ENCODE measurements around the gene TMTC1. TPM values are rescaled to one million over a fixed set of nuclear protein-coding genes. Genes with fewer than 3 reads are reported as not detected.

Gene TMTC1
- total and polyA plus RNA-seq, 2 donors (not counting 1 experiment from before 2014, with no cell fraction given), result 62.2 to 222 TPM

DNA sequence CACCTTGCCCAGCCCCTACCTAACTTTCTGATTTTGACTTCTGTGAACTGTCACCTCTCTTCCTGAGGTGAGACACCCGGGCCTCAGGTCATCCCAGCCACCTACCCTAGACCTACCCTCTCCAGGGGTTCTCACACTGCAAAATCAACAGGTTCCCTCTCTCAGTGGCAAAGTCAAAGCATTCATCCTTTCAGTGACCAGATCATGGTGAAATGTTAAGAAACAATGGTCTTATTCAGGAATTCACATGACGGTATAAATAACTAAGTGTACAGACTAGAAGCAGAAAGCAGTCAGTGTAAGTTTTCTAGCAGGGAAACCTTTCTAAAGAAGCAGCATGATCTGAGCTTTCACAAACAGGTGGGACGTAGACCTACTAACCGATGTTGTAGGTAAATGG, 133.4 kb downstream of the TMTC1 start:
- H3K4me3 ChIP-seq (replicated peaks in 1 of 4; ENCODE audit: control extremely low read depth in 1 of 4, insufficient read depth in 1 of 4, low read depth in 3 of 4, low read length in 4 of 4), result no peak overlapping the region
- no peaks in the 10 kb centered on the region for H4K20me1 ChIP-seq (ENCODE audit: control insufficient read depth, extremely low read depth, insufficient read depth, low read length)
- H3K36me3 ChIP-seq (ENCODE audit: control insufficient read depth, insufficient read depth, low read length), result no peaks in the 10 kb centered on the region
- H3K79me2 ChIP-seq (ENCODE audit: control insufficient read depth, insufficient read depth, low read length), result no peaks in the 10 kb centered on the region
- no peak overlapping the region for H3K9ac ChIP-seq (ENCODE audit: insufficient read depth, low read length)
- H3K4me2 ChIP-seq (ENCODE audit: extremely low read depth, insufficient read depth, low read length), result no peak overlapping the region
- no peak for DNase-seq (ENCODE audit: low read depth in 2 of 2)
- no peak for TF ChIP-seq EZH2 (IDR thresholded peaks at IDR 0.05; ENCODE audit: low read length, missing control alignments)
- TF ChIP-seq, protein P1, sequence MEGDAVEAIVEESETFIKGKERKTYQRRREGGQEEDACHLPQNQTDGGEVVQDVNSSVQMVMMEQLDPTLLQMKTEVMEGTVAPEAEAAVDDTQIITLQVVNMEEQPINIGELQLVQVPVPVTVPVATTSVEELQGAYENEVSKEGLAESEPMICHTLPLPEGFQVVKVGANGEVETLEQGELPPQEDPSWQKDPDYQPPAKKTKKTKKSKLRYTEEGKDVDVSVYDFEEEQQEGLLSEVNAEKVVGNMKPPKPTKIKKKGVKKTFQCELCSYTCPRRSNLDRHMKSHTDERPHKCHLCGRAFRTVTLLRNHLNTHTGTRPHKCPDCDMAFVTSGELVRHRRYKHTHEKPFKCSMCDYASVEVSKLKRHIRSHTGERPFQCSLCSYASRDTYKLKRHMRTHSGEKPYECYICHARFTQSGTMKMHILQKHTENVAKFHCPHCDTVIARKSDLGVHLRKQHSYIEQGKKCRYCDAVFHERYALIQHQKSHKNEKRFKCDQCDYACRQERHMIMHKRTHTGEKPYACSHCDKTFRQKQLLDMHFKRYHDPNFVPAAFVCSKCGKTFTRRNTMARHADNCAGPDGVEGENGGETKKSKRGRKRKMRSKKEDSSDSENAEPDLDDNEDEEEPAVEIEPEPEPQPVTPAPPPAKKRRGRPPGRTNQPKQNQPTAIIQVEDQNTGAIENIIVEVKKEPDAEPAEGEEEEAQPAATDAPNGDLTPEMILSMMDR (conservative IDR thresholded peaks at IDR 0.05 in 1 of 2, IDR thresholded peaks at IDR 0.05 in 1 of 2; ENCODE audit: low read depth in 1 of 2, low read length in 2 of 2), result no peak
- H3K9me3 ChIP-seq (ENCODE audit: control insufficient read depth, insufficient read depth, low read depth, low read length), result no peaks in the 10 kb centered on the region
- no peaks in the 10 kb centered on the region for H3K27me3 ChIP-seq (ENCODE audit: control insufficient read depth, insufficient read depth, low read length)
- no peaks in the 10 kb centered on the region for H3K4me1 ChIP-seq (ENCODE audit: control insufficient read depth, extremely low read depth, insufficient read depth, low read length)
- no peak overlapping the region for H2AFZ ChIP-seq (ENCODE audit: low read length)
- H3K27ac ChIP-seq (ENCODE audit: insufficient read depth, low read length), result no peak overlapping the region

DNA sequence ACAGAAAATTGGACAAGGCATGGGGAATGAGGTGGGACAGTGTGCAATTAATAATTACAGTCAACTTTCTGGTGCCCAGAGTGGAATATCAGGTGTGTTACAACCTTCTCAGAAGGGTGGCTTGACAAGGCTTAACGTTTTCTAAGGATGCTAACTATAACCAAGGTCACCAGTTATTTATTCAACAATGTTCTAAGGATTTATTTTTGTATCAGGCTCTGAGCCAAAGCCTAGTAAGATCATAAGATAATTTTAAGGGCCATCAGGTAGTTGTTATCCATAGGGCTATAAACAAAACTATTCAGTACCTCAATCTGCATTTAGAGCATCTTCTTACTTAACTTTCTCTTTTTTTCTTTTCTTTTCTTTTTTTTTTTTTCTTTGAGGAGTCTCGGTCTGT, 134.0 kb downstream of the TMTC1 start:
- H3K4me1 ChIP-seq (ENCODE audit: control insufficient read depth, extremely low read depth, insufficient read depth, low read length), result no peaks in the 10 kb centered on the region
- H3K4me2 ChIP-seq (ENCODE audit: extremely low read depth, insufficient read depth, low read length), result no peak overlapping the region
- no peaks in the 10 kb centered on the region for H3K36me3 ChIP-seq (ENCODE audit: control insufficient read depth, insufficient read depth, low read length)
- no peak overlapping the region for H3K4me3 ChIP-seq (replicated peaks in 1 of 4; ENCODE audit: control extremely low read depth in 1 of 4, insufficient read depth in 1 of 4, low read depth in 3 of 4, low read length in 4 of 4)
- no peaks in the 10 kb centered on the region for H4K20me1 ChIP-seq (ENCODE audit: control insufficient read depth, extremely low read depth, insufficient read depth, low read length)
- no peaks in the 10 kb centered on the region for H3K9me3 ChIP-seq (ENCODE audit: control insufficient read depth, insufficient read depth, low read depth, low read length)
- no peaks in the 10 kb centered on the region for H3K79me2 ChIP-seq (ENCODE audit: control insufficient read depth, insufficient read depth, low read length)
- no peak overlapping the region for H2AFZ ChIP-seq (ENCODE audit: low read length)
- TF ChIP-seq, protein P1 (conservative IDR thresholded peaks at IDR 0.05 in 1 of 2, IDR thresholded peaks at IDR 0.05 in 1 of 2; ENCODE audit: low read depth in 1 of 2, low read length in 2 of 2), result no peak
- TF ChIP-seq EZH2 (IDR thresholded peaks at IDR 0.05; ENCODE audit: low read length, missing control alignments), result no peak
- DNase-seq (ENCODE audit: low read depth in 2 of 2), result no peak
- H3K27ac ChIP-seq (ENCODE audit: insufficient read depth, low read length), result no peak overlapping the region
- H3K27me3 ChIP-seq (ENCODE audit: control insufficient read depth, insufficient read depth, low read length), result no peaks in the 10 kb centered on the region
- H3K9ac ChIP-seq (ENCODE audit: insufficient read depth, low read length), result no peak overlapping the region

DNA sequence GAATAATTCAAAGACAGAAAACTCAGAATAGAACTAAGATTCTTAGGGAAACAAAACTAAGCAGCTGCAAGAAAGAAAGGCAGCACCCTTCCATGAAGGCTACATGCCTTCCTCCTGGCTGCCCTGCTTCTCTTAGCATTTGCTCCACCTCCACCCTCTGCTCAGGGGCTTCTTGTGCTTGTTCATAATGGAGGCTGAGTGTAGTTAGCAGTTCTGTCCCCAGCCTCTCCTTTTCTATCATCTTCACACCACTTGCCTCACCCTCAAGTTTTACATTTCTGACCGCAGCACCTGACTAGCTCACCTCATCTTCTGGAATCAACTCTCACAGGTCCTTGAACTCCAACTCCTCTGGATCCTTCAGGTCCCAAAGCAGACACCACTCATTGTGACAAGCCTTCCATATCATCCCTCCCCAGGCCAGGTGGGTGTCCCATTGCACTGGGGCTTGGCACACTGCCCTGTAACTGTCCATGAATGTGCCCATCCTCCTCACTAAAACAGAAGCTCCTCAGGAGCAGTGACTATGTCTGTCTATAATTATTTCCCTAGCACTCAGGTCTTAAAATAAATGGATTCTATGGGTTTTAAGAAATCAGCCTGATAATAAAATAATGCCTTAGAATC, 139.1 kb downstream of the TMTC1 start:
- Histone ChIP-seq H3K4me1 (ENCODE audit: control insufficient read depth, extremely low read depth, insufficient read depth, low read length) (no peaks in the 10 kb centered on the region), H3K36me3 (ENCODE audit: control insufficient read depth, insufficient read depth, low read length) (no peaks in the 10 kb centered on the region), H3K4me2 (ENCODE audit: extremely low read depth, insufficient read depth, low read length) (no peak overlapping the region), H2AFZ (ENCODE audit: low read length) (no peak overlapping the region), H3K79me2 (ENCODE audit: control insufficient read depth, insufficient read depth, low read length) (no peaks in the 10 kb centered on the region), H3K27ac (ENCODE audit: insufficient read depth, low read length) (no peak overlapping the region), H3K27me3 (ENCODE audit: control insufficient read depth, insufficient read depth, low read length) (no peaks in the 10 kb centered on the region), H3K9me3 (ENCODE audit: control insufficient read depth, insufficient read depth, low read depth, low read length) (no peaks in the 10 kb centered on the region), H4K20me1 (ENCODE audit: control insufficient read depth, extremely low read depth, insufficient read depth, low read length) (no peaks in the 10 kb centered on the region), H3K9ac (ENCODE audit: insufficient read depth, low read length) (no peak overlapping the region), H3K4me3 (replicated peaks in 1 of 4; ENCODE audit: control extremely low read depth in 1 of 4, insufficient read depth in 1 of 4, low read depth in 3 of 4, low read length in 4 of 4) (no peak overlapping the region)
- no peak for DNase-seq (ENCODE audit: low read depth in 2 of 2)
- TF ChIP-seq, protein P1 (conservative IDR thresholded peaks at IDR 0.05 in 1 of 2, IDR thresholded peaks at IDR 0.05 in 1 of 2; ENCODE audit: low read depth in 1 of 2, low read length in 2 of 2), result no peak
- no peak for TF ChIP-seq EZH2 (IDR thresholded peaks at IDR 0.05; ENCODE audit: low read length, missing control alignments)
